MM.1S (cell line): Measurements from ENCODE around the gene PPP1CA.

ENCODE experiments used
- EZH2 ChIP-seq: fragments of 300-600 bp; sonication (generic); optimal IDR thresholded peaks from 2 replicates; pipeline ENCODE3; 2017; ENCODE audit warnings: low read depth, mild to moderate bottlenecking, antibody characterized with exemption, low read length, mixed read lengths
- EZH2phosphoT487 ChIP-seq: fragments of 300-600 bp; sonication (generic); IDR thresholded peaks from 2 replicates; pipeline ENCODE4 v1.6.1; 2018; ENCODE audit warnings: antibody characterized with exemption, low read length
- TF ChIP-seq, protein P1 (sequence below): fragments of 300-600 bp; sonication (generic); IDR thresholded peaks from 2 replicates; pipeline ENCODE4 v1.5.1; 2016; ENCODE audit warnings: antibody characterized with exemption, low read length, mixed read lengths

DNA sequence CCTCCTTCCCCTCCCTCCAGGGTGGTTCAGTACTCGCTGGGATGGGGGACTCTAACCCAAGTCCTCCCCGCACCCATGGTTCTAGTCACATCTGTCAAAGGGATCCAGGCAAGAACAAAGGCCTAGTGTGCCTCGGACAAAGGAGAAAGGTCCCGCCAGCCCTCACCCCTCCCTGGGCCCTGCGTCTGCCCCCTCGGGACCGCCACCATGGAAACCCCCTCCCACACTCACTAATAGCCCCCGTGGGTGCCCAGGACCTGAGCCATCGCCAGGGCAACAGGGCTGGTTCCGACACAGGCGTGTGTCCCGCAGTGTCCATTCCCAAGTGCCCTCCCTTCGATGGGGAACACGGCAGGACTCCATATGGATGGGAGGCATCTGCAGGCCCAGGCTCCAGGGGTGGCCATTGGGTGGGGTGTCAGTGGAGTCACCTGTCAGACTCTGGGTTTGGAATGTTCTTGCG lies 8.7 kb upstream of the PPP1CA start:
- TF ChIP-seq, protein P1, sequence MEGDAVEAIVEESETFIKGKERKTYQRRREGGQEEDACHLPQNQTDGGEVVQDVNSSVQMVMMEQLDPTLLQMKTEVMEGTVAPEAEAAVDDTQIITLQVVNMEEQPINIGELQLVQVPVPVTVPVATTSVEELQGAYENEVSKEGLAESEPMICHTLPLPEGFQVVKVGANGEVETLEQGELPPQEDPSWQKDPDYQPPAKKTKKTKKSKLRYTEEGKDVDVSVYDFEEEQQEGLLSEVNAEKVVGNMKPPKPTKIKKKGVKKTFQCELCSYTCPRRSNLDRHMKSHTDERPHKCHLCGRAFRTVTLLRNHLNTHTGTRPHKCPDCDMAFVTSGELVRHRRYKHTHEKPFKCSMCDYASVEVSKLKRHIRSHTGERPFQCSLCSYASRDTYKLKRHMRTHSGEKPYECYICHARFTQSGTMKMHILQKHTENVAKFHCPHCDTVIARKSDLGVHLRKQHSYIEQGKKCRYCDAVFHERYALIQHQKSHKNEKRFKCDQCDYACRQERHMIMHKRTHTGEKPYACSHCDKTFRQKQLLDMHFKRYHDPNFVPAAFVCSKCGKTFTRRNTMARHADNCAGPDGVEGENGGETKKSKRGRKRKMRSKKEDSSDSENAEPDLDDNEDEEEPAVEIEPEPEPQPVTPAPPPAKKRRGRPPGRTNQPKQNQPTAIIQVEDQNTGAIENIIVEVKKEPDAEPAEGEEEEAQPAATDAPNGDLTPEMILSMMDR: no peak
- TF ChIP-seq EZH2phosphoT487 (no peak), EZH2 (no peak)
